Gastrocnemius medialis (tissue), 4 donors: Measurements from ENCODE around the gene ZNF423. TPM values are rescaled to one million over a fixed set of nuclear protein-coding genes. Genes with fewer than 3 reads are reported as not detected.
A peak's percentile ranks its signal among the peaks of the same experiment; 100 is the strongest.

Source experiments
- ATAC-seq, 2 donors: fragments of 150-250 bp; one replicate each; pipeline ENCODE4 v1.9.1; 2016
- DNase-seq, 2 donors: peaks; one replicate each; pipeline ENCODE4 v3.0.0-alpha.2; 2019
- H3K27ac ChIP-seq, 4 donors: fragments of 200-600 bp; sonication (generic); 1 replicate in 1 of 4; 2 replicates in 3 of 4; pipeline ENCODE4 v1.5.1; 2016 to 2018; ENCODE audit warnings: mild to moderate bottlenecking in 2 of 4, moderate library complexity in 1 of 4
- H3K27me3 ChIP-seq, 3 donors: fragments of 200-600 bp; sonication (generic) in 2 of 3; 1 replicate in 1 of 3; 2 replicates in 2 of 3; pipeline versions ENCODE4 v1.5.1 to v1.6.0; 2016 to 2019; ENCODE audit warnings: mild to moderate bottlenecking in 1 of 3, moderate library complexity in 1 of 3
- H3K36me3 ChIP-seq, 2 donors: fragments of 200-600 bp; sonication (generic) in 1 of 2; one replicate each; pipeline ENCODE4 v1.5.1; 2017 to 2018
- H3K4me1 ChIP-seq, 2 donors: fragments of 200-600 bp; sonication (generic) in 1 of 2; one replicate each; pipeline ENCODE4 v1.5.1; 2016 to 2017; ENCODE audit warnings: mild to moderate bottlenecking in 2 of 2
- H3K4me3 ChIP-seq, 4 donors: fragments of 200-600 bp; sonication (generic) in 3 of 4; 1 replicate in 1 of 4; 2 replicates in 3 of 4; pipeline ENCODE4 v1.5.1; 2016 to 2019; ENCODE audit warnings: mild to moderate bottlenecking in 2 of 4
- H3K9me3 ChIP-seq, 3 donors: fragments of 200-600 bp; sonication (generic) in 2 of 3; 1 replicate in 1 of 3; 2 replicates in 2 of 3; pipeline ENCODE4 v1.5.1; 2016 to 2019
- POLR2A ChIP-seq, 2 donors: fragments of 450-650 bp; IDR thresholded peaks; one replicate each; pipeline ENCODE4 v1.6.1; 2017; ENCODE audit warnings: antibody characterized with exemption in 2 of 2, mild to moderate bottlenecking in 2 of 2, moderate library complexity in 2 of 2
- in situ Hi-C, 4 donors: fragments of 200-750 bp; cut with MboI; loops; one replicate each; pipeline versions ENCODE4 v1.15.0 to v1.8.0; 2017; ENCODE audit warnings: low sequenced_read_pairs in 4 of 4
- intact Hi-C: fragments of 100-400 bp; cut with DNase I; formaldehyde crosslinking; loops from one replicate; pipeline ENCODE4 v1.15.1; 2023; ENCODE audit warnings: low total_unique reads
- total RNA-seq, 4 donors: library from RNA; depleted of rRNA; stranded (reverse); fragments of >200 nt; gene quantifications; one replicate each; pipeline versions ENCODE4 v1.1.0 to v1.2.3, GENCODE V29; 2016
- TF ChIP-seq, protein P1 (sequence below), 5 experiments: fragments of 450-650 bp in 3 of 5; fragments of 200-600 bp in 2 of 5; sonication (generic) in 2 of 5; IDR thresholded peaks in 4 of 5; conservative IDR thresholded peaks in 1 of 5; 1 replicate in 4 of 5; 2 replicates in 1 of 5; pipeline ENCODE4 v1.5.1; 2016 to 2019; ENCODE audit warnings: antibody characterized with exemption in 5 of 5, mild to moderate bottlenecking in 3 of 5, moderate library complexity in 3 of 5

The ZNF423 gene
- total RNA-seq, 4 donors from 2014 or later = 8.4 to 15.8 (median 12.5) TPM

DNA sequence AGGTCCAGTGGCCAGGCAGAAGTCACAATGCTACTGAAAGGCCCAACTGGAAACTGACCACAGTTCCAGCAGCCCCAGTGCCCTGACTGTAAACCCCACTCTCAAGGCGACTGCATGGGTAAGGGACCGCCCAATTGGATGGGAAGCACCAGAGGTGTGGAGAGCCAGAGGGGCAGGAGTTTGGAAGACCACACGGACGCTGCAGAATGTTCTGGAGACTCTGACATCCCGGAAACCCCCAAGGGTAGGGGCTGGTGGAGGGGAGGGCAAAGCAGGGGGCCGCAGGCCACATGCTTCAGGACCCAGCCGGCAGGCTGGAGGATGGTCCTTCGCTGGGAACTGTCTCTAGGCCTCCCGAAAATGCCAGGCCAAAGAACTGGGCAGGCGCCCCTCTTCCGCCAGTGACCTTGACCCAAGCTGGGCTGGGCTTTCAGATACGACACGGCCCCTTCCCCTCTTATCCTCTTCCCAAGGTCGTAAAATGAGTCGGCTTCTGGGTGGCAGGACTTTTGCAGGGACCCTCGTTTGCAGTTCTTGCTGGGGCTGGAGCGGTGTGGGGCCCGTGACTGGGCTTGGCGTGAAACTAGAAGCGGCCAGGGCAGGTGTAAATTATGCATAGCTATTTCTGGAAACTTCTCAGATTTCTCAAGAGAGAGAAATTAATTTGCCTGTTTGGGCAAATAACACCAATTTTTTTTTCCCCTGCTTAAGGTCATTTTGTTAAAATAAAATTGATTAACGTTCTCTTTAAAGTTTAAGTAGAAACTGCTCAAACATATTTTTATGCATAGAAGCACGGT is 372.1 kb downstream of the ZNF423 start:
- peak overlapping the region; percentile 67 to 85 (median 80) for H3K27ac ChIP-seq
- intact Hi-C loops = loop anchor here (2.0 kb wide), 2 partner anchors 27 to 59 kb away; no protein-coding TSS in a partner anchor
- peak overlapping the region; percentile 36 to 49 (median 48) for H3K4me3 ChIP-seq

DNA sequence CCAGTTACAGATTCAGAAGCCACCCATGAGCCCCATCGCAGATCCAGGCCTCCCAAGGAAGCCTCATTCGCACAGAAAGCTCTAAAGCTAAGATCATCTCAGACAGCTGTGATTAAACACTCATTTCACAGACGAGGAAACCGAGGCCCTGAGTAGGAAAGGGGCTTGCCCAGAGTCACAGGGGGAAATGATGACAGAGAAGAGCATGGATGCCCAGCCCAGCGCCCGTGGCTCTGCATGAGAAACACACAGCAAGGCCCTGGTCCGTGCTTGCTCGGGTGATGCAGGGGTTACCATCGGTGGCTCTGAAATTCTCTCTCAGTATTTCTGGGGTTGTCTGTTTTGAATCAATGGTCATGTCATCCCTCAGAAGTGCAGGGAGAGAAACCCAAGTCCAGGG is 372.7 kb downstream of the ZNF423 start:
- no peaks in the 10 kb centered on the region for H3K36me3 ChIP-seq
- no peak overlapping the region for H3K27ac ChIP-seq
- TF ChIP-seq POLR2A (IDR thresholded peaks at IDR 0.05) = no peak
- TF ChIP-seq, protein P1, sequence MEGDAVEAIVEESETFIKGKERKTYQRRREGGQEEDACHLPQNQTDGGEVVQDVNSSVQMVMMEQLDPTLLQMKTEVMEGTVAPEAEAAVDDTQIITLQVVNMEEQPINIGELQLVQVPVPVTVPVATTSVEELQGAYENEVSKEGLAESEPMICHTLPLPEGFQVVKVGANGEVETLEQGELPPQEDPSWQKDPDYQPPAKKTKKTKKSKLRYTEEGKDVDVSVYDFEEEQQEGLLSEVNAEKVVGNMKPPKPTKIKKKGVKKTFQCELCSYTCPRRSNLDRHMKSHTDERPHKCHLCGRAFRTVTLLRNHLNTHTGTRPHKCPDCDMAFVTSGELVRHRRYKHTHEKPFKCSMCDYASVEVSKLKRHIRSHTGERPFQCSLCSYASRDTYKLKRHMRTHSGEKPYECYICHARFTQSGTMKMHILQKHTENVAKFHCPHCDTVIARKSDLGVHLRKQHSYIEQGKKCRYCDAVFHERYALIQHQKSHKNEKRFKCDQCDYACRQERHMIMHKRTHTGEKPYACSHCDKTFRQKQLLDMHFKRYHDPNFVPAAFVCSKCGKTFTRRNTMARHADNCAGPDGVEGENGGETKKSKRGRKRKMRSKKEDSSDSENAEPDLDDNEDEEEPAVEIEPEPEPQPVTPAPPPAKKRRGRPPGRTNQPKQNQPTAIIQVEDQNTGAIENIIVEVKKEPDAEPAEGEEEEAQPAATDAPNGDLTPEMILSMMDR (IDR thresholded peaks at IDR 0.05 in 4 of 5, conservative IDR thresholded peaks at IDR 0.05 in 1 of 5) = no peak
- no peaks in the 10 kb centered on the region for H3K27me3 ChIP-seq
- intact Hi-C loops (no loop called here), in situ Hi-C loops (loop anchor here in 1 of 4 donors (25.0 kb wide), 1 partner anchor 379 kb away; the partner anchor contains the start of gene ZNF423)
- peaks cover 11 to 14% of the 10 kb centered on the region in 2 donors for H3K4me1 ChIP-seq
- DNase-seq (no peak), ATAC-seq (no peak)
- no peaks in the 10 kb centered on the region for H3K9me3 ChIP-seq
- no peak overlapping the region for H3K4me3 ChIP-seq

More for the DNA sequence above, 372.1 kb downstream of the ZNF423 start:
- Histone ChIP-seq H3K4me1 (peaks cover 11 to 14% of the 10 kb centered on the region in 2 donors), H3K27me3 (no peaks in the 10 kb centered on the region), H3K9me3 (no peaks in the 10 kb centered on the region), H3K36me3 (no peaks in the 10 kb centered on the region)
- in situ Hi-C loops = loop anchor here in 1 of 4 donors (25.0 kb wide), 1 partner anchor 378 kb away; the partner anchor contains the start of gene ZNF423
- no peak for TF ChIP-seq POLR2A (IDR thresholded peaks at IDR 0.05)
- TF ChIP-seq, protein P1 (IDR thresholded peaks at IDR 0.05 in 4 of 5, conservative IDR thresholded peaks at IDR 0.05 in 1 of 5) = no peak
- peak in 1 of 2 donors; percentile 27 for ATAC-seq
- no peak for DNase-seq

DNA sequence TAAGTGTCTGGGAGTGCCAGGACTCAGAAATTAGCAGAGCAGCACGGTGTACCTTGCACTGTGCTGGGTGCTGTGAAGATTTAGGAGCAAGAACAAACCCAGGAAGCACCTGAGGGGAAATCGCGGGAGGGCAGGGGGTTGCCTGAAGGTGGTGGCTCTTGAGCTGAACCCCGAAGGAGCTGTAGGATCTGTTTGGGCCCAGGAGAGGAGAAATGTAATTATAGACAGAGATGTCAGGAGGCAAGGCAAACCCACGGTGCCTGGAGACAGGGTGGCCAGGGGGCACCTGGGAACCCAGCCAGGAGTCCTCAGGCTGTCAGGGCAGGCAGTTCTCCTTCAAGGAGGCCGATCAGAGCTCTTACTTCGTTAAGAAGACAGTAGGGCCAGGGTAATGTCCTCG is 373.2 kb downstream of the ZNF423 start:
- H3K4me1 ChIP-seq = peaks cover 11 to 14% of the 10 kb centered on the region in 2 donors
- no peak overlapping the region for H3K4me3 ChIP-seq
- intact Hi-C loops = no loop called here

DNA sequence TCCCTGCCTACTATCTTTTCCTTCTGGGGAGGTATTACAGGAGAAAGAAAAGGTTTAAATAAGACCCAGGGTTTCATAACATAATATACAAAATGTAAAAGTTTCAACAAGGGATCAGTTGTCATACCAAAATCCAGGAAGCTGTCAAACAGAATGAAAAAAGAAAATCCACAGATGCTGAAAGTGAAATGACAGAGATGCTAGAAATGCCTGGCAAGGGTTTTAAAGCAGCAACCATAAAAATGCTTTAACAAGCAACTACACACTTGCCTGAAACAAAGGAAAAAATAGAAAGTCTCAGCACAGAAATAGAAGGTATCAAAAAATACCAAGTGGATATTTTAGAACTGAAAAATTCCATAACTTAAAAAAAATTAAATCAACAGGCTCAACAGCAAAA is 377.3 kb downstream of the ZNF423 start:
- H3K27ac ChIP-seq = no peak overlapping the region
- TF ChIP-seq, protein P1 (IDR thresholded peaks at IDR 0.05 in 4 of 5, conservative IDR thresholded peaks at IDR 0.05 in 1 of 5) = no peak
- TF ChIP-seq POLR2A (IDR thresholded peaks at IDR 0.05) = no peak
- H3K36me3 ChIP-seq = no peaks in the 10 kb centered on the region
- in situ Hi-C loops (loop anchor here in 1 of 4 donors (25.0 kb wide), 1 partner anchor 384 kb away; the partner anchor contains the start of gene ZNF423), intact Hi-C loops (no loop called here)
- ATAC-seq (no peak), DNase-seq (no peak)
- H3K27me3 ChIP-seq = no peaks in the 10 kb centered on the region
- no peaks in the 10 kb centered on the region for H3K9me3 ChIP-seq
- peaks cover under 1% of the 10 kb centered on the region in 2 donors for H3K4me1 ChIP-seq
- H3K4me3 ChIP-seq = no peak overlapping the region

More for the DNA sequence above, 373.2 kb downstream of the ZNF423 start:
- ATAC-seq (no peak), DNase-seq (no peak)
- no peaks in the 10 kb centered on the region for H3K36me3 ChIP-seq
- TF ChIP-seq, protein P1 (IDR thresholded peaks at IDR 0.05 in 4 of 5, conservative IDR thresholded peaks at IDR 0.05 in 1 of 5) = no peak
- no peak for TF ChIP-seq POLR2A (IDR thresholded peaks at IDR 0.05)
- no peak overlapping the region for H3K27ac ChIP-seq
- H3K27me3 ChIP-seq = no peaks in the 10 kb centered on the region
- no peaks in the 10 kb centered on the region for H3K9me3 ChIP-seq
- in situ Hi-C loops = loop anchor here in 1 of 4 donors (25.0 kb wide), 1 partner anchor 380 kb away; the partner anchor contains the start of gene ZNF423
